Liver (tissue), 9 donors: ENCODE data around the gene FUS. TPM values are rescaled to one million over a fixed set of nuclear protein-coding genes. Genes with fewer than 3 reads are reported as not detected.
A peak's percentile ranks its signal among the peaks of the same experiment; 100 is the strongest.

ENCODE experiments used
- DNase-seq: peaks from one replicate; pipeline ENCODE4 v3.0.0-alpha.2; 2017; ENCODE audit warnings: low spot score
- H3K27ac ChIP-seq, 2 donors: one replicate each; pipeline ENCODE4 v1.7.0; 2013; ENCODE audit warnings: inconsistent platforms in 2 of 2, low read length in 2 of 2, control low read depth in 1 of 2, low read depth in 1 of 2, mild to moderate bottlenecking in 1 of 2
- H3K27me3 ChIP-seq, 4 donors: one replicate each; pipeline versions ENCODE4 v1.6.1 to v1.7.0; 2013; ENCODE audit warnings: low read length in 3 of 4, inconsistent platforms in 1 of 4, mild to moderate bottlenecking in 1 of 4, moderate library complexity in 1 of 4; ENCODE audit not compliant: control insufficient read depth in 4 of 4, insufficient read depth in 4 of 4
- H3K36me3 ChIP-seq, 4 donors: one replicate each; pipeline versions ENCODE4 v1.6.1 to v1.7.0; 2013; ENCODE audit warnings: low read length in 3 of 4, mild to moderate bottlenecking in 3 of 4, low read depth in 1 of 4, moderate library complexity in 1 of 4; ENCODE audit not compliant: control insufficient read depth in 4 of 4, insufficient read depth in 3 of 4
- H3K4me1 ChIP-seq, 4 donors: one replicate each; pipeline versions ENCODE4 v1.6.1 to v1.7.0; 2013; ENCODE audit warnings: low read length in 3 of 4, mild to moderate bottlenecking in 3 of 4, moderate library complexity in 1 of 4; ENCODE audit not compliant: control insufficient read depth in 4 of 4, insufficient read depth in 4 of 4
- H3K4me3 ChIP-seq, 3 donors: one replicate each; pipeline versions ENCODE4 v1.6.1 to v1.7.0; 2013; ENCODE audit warnings: low read length in 3 of 3, control low read depth in 1 of 3, low read depth in 1 of 3, mild to moderate bottlenecking in 1 of 3
- H3K9ac ChIP-seq, 2 donors: one replicate each; pipeline ENCODE4 v1.7.0; 2013; ENCODE audit warnings: low read length in 2 of 2, mild to moderate bottlenecking in 2 of 2, moderate library complexity in 2 of 2, control low read depth in 1 of 2, low read depth in 1 of 2
- H3K9me3 ChIP-seq, 4 donors: one replicate each; pipeline versions ENCODE4 v1.6.1 to v1.7.0; 2013; ENCODE audit warnings: low read length in 3 of 4; ENCODE audit not compliant: control insufficient read depth in 4 of 4
- ATF3 ChIP-seq: IDR thresholded peaks from 2 replicates; pipeline ENCODE4 v1.6.1; 2016; ENCODE audit warnings: antibody characterized with exemption
- CTCF ChIP-seq: fragments of 150-350 bp; IDR thresholded peaks from 2 replicates; pipeline ENCODE4 v1.5.1; 2017; ENCODE audit warnings: improper control_type of control experiment, low read depth, low read length; ENCODE audit not compliant: missing input control
- EGR1 ChIP-seq, 2 donors: IDR thresholded peaks; 2 replicates each; pipeline ENCODE4 v1.6.1; 2016 to 2018; ENCODE audit warnings: antibody characterized with exemption in 2 of 2, low read depth in 2 of 2
- FOXA1 ChIP-seq: IDR thresholded peaks from 2 replicates; pipeline ENCODE4 v1.6.1; 2016; ENCODE audit warnings: antibody characterized with exemption
- FOXA2 ChIP-seq: IDR thresholded peaks from 2 replicates; pipeline ENCODE4 v1.6.1; 2016; ENCODE audit warnings: antibody characterized with exemption
- GABPA ChIP-seq, 2 donors: IDR thresholded peaks in 1 of 2; conservative IDR thresholded peaks in 1 of 2; 2 replicates each; pipeline ENCODE4 v1.6.1; 2016; ENCODE audit warnings: antibody characterized with exemption in 2 of 2, mild to moderate bottlenecking in 1 of 2, moderate library complexity in 1 of 2
- HNF4A ChIP-seq, 2 donors: conservative IDR thresholded peaks; 2 replicates each; pipeline ENCODE4 v1.6.1; 2016; ENCODE audit warnings: antibody characterized with exemption in 2 of 2, mild to moderate bottlenecking in 2 of 2
- HNF4G ChIP-seq: IDR thresholded peaks from 2 replicates; pipeline ENCODE4 v1.6.1; 2016; ENCODE audit warnings: antibody characterized with exemption
- JUND ChIP-seq, 2 donors: IDR thresholded peaks; 2 replicates each; pipeline ENCODE4 v1.6.1; 2016; ENCODE audit warnings: antibody characterized with exemption in 2 of 2
- MAX ChIP-seq: IDR thresholded peaks from 2 replicates; pipeline ENCODE4 v1.6.1; 2016; ENCODE audit warnings: antibody characterized with exemption
- RAD21 ChIP-seq, 2 donors: IDR thresholded peaks; 2 replicates each; pipeline ENCODE4 v1.6.1; 2016; ENCODE audit warnings: antibody characterized with exemption in 2 of 2, mild to moderate bottlenecking in 2 of 2
- RXRA ChIP-seq, 2 donors: IDR thresholded peaks; 2 replicates each; pipeline ENCODE4 v1.6.1; 2017 to 2018; ENCODE audit warnings: antibody characterized with exemption in 2 of 2, mild to moderate bottlenecking in 1 of 2
- SP1 ChIP-seq: IDR thresholded peaks from 2 replicates; pipeline ENCODE4 v1.6.1; 2018; ENCODE audit warnings: antibody characterized with exemption, mild to moderate bottlenecking
- TAF1 ChIP-seq: conservative IDR thresholded peaks from 2 replicates; pipeline ENCODE4 v1.6.1; 2016; ENCODE audit warnings: antibody characterized with exemption, mild to moderate bottlenecking
- YY1 ChIP-seq: IDR thresholded peaks from 2 replicates; pipeline ENCODE4 v1.6.1; 2016; ENCODE audit warnings: antibody characterized with exemption, mild to moderate bottlenecking
- ZBTB33 ChIP-seq: IDR thresholded peaks from 2 replicates; pipeline ENCODE4 v1.6.1; 2016; ENCODE audit warnings: antibody characterized with exemption
- WGBS: extraction: QIAGEN DNeasy Blood & Tissue Kit; methylation state at CpG from one replicate; pipeline ENCODE4 v1.1.7; 2013; 5-methylcytosine and 5-hydroxymethylcytosine counted together
- polyA plus RNA-seq, 2 donors: library from polyadenylated mRNA; stranded (reverse) in 1 of 2; unstranded in 1 of 2; fragments of 200-250 nt in 1 of 2; fragments of >200 nt in 1 of 2; fragmentation: Nextera tagmentation in 1 of 2; extraction: Ambion mirVana in 1 of 2; gene quantifications; one replicate each; pipeline versions ENCODE4 v1.2.1 to v1.2.3, GENCODE V29; 2013 to 2015
- total RNA-seq, 2 donors: library from RNA; depleted of rRNA; stranded (reverse); fragments of >200 nt; gene quantifications; one replicate each; pipeline ENCODE4 v1.2.3, GENCODE V29; 2014
- donor health status: healthy.
- donor health status: healthy.
- donor health status: healthy.
- donor health status: healthy.
- donor health status: healthy.

Gene FUS
- total and polyA plus RNA-seq, 4 donors = 7.5 to 51.5 (median 39.3) TPM

GRCh38 chr16:31213877-31214707 is 34.2 kb downstream of the FUS start, which contains the start of gene TRIM72:
TSS of gene TRIM72 (plus strand) at chr16:31214119. CDS start at chr16:31214739, 620 bp downstream.
- Histone ChIP-seq H3K27me3 (peaks cover 0 to 4% (median 2%) of the 10 kb centered on the region in 4 donors), H3K27ac (no peak within 1 kb of the TSS), H3K4me3 (peak within 1 kb of the TSS in 1 of 3 donors; percentile 41), H3K9me3 (no peaks in the 10 kb centered on the region), H3K9ac (no peak within 1 kb of the TSS), H3K4me1 (peaks cover 0 to 26% (median 12%) of the 10 kb centered on the region in 4 donors), H3K36me3 (no peaks in the 10 kb centered on the region)
- DNase-seq = no peak
- TF ChIP-seq CTCF (no peak), GABPA (IDR thresholded peaks at IDR 0.05 in 1 of 2, conservative IDR thresholded peaks at IDR 0.05 in 1 of 2) (no peak), JUND (IDR thresholded peaks at IDR 0.05) (no peak), FOXA2 (no peak), HNF4G (no peak), SP1 (no peak), RXRA (IDR thresholded peaks at IDR 0.05) (no peak), YY1 (no peak), FOXA1 (no peak), ATF3 (no peak), RAD21 (IDR thresholded peaks at IDR 0.05) (no peak), MAX (no peak), ZBTB33 (no peak)
- WGBS = 57% methylated on average over 25 of the region's 25 CpGs

GRCh38 chr16:31214708-31215286 is 34.9 kb downstream of the FUS start:
- peak overlapping the region in 1 of 3 donors; percentile 41 for H3K4me3 ChIP-seq
- no peak overlapping the region for H3K27ac ChIP-seq
- peaks cover 0 to 4% (median 2%) of the 10 kb centered on the region in 4 donors for H3K27me3 ChIP-seq
- H3K4me1 ChIP-seq = peaks cover 0 to 26% (median 12%) of the 10 kb centered on the region in 4 donors
- no peak for TF ChIP-seq FOXA1
- TF ChIP-seq TAF1 = no peak
- TF ChIP-seq EGR1 (IDR thresholded peaks at IDR 0.05; ENCODE audit: low read depth in 2 of 2) = no peak
- TF ChIP-seq RAD21 (IDR thresholded peaks at IDR 0.05) = no peak
- TF ChIP-seq SP1 = no peak
- no peak for TF ChIP-seq CTCF
- TF ChIP-seq RXRA (IDR thresholded peaks at IDR 0.05) = no peak
- no peak for TF ChIP-seq JUND (IDR thresholded peaks at IDR 0.05)
- TF ChIP-seq GABPA (IDR thresholded peaks at IDR 0.05 in 1 of 2, conservative IDR thresholded peaks at IDR 0.05 in 1 of 2) = no peak
- no peak for TF ChIP-seq HNF4A (conservative IDR thresholded peaks at IDR 0.05)
- no peak for TF ChIP-seq FOXA2
- no peak for TF ChIP-seq MAX
- H3K9me3 ChIP-seq = no peaks in the 10 kb centered on the region
- H3K9ac ChIP-seq = no peak overlapping the region
- no peak for DNase-seq
- no peaks in the 10 kb centered on the region for H3K36me3 ChIP-seq
- WGBS = 8% methylated on average over 58 of the region's 58 CpGs
